Glomerular visceral epithelial cell (primary cell): ENCODE results near the gene ZNF346.

Experiments used
- DNase-seq: peaks from one replicate; pipeline ENCODE4 v3.0.0-alpha.2; 2016; ENCODE audit errors: extremely low spot score

Gene ZNF346

DNA sequence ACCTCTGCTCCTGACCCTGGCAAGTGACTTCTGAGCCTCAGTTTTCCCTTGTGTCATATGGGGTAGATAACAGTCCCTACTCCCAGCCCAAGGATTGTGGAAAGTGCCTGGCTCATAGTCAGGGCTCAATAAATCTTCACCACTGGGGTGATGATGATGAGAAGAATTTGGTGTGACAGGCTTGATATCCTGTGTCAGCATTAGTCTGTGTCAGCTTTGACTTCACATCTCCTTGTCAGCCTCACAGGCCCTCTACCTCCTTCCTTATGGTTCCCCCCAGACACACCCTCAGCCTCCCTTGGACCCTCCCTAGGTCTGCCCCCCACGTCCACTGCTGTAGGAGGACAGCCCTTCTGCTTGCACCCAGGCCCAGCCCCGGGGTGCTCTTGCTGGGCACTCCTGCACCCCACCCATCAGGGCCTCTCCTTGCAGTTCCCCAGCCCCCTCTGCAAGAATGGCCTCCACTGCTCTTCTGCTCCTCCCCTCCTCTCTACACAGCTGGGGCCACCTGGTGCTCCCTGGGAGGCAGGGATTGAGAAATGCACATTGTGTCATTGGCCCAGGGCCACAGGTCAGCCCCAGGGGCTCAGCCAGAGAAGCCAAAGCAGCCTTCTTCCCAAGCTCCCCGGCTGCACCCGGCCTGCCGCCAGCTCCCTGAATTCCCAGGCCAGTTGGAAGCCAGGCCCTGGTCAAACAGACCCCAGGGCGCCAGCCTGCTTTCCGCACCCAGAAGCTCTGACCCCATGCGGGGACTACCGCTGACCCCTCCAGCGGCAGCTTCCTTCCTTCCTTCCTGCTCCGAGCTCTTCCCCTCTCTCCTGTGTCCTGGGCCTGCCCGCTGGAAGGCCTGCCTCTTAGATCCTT lies 72.0 kb downstream of the ZNF346 start:
- peak; percentile 59 for DNase-seq

DNA sequence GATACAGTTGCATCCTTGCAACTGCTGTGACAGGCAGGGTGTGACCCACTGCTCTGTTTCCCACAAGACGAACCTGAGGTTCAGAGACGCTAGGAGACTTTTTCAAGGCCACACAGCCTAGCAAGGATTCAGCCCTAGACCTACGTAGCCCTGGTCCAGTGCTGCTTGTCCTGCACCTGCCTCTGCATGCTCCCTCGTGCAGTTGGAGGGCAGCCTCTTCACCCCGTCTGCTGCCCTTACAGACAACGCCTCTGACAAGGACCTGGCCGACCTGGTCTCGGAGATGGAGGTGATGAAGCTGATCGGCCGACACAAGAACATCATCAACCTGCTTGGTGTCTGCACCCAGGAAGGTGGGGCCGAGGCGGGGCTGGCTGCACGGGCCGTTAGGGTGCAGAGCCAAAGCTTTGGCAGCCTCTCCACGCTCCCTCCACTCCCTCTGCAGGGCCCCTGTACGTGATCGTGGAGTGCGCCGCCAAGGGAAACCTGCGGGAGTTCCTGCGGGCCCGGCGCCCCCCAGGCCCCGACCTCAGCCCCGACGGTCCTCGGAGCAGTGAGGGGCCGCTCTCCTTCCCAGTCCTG lies 72.7 kb downstream of the ZNF346 start:
- DNase-seq: no peak

DNA sequence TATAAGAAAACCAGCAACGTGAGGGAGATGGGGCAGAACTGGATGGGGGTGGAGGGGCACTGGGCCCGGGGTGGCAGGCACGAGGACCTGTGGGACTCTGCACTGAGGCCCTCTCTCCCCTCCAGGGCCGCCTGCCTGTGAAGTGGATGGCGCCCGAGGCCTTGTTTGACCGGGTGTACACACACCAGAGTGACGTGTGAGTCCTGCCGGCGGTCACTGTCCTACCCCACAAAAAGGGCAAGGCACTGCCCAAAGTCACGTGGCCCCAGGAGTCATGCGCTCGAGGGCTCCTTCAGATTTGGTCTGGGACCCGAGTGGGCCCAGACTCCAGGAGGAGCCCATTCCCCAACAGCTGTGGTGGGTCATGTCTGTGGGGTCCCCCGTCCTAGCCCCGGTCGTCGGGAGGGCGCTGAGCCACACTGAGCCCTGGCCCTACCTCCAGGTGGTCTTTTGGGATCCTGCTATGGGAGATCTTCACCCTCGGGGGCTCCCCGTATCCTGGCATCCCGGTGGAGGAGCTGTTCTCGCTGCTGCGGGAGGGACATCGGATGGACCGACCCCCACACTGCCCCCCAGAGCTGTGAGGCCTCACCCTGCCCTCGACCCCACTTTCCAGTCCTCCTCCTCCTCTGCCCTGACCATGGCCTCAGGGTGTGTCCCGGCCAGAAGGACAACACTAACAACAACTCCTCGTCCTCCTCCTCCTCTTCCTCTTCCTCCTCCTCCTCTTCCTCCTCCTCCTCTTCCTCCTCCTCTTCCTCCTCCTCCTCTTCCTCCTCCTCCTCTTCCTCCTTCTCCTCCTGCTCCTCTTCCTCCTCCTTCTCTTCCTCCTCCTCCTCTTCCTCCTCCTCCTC lies 73.9 kb downstream of the ZNF346 start:
- DNase-seq: no peak

DNA sequence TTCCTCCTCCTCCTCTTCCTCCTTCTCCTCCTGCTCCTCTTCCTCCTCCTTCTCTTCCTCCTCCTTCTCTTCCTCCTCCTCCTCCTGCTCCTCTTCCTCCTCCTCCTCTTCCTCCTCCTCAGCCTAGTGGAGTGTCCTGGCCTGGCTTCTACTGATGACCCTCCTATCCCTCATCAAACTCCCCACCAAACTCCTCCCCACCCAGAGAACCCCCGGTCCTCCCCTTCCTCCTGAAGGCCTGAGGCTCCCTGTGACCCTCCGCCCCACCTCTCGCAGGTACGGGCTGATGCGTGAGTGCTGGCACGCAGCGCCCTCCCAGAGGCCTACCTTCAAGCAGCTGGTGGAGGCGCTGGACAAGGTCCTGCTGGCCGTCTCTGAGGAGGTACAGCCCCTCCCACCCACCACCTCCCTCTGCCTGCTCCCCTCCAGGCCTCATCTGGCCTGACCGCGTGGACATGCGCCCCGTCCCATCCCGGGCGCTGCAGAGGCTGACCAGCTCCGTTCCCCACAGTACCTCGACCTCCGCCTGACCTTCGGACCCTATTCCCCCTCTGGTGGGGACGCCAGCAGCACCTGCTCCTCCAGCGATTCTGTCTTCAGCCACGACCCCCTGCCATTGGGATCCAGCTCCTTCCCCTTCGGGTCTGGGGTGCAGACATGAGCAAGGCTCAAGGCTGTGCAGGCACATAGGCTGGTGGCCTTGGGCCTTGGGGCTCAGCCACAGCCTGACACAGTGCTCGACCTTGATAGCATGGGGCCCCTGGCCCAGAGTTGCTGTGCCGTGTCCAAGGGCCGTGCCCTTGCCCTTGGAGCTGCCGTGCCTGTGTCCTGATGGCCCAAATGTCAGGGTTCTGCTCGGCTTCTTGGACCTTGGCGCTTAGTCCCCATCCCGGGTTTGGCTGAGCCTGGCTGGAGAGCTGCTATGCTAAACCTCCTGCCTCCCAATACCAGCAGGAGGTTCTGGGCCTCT lies 74.8 kb downstream of the ZNF346 start:
- no peak for DNase-seq

- no peak for DNase-seq
Observed at GRCh38 chr5:177098120-177098469, 75.6 kb downstream of the ZNF346 start.

DNA sequence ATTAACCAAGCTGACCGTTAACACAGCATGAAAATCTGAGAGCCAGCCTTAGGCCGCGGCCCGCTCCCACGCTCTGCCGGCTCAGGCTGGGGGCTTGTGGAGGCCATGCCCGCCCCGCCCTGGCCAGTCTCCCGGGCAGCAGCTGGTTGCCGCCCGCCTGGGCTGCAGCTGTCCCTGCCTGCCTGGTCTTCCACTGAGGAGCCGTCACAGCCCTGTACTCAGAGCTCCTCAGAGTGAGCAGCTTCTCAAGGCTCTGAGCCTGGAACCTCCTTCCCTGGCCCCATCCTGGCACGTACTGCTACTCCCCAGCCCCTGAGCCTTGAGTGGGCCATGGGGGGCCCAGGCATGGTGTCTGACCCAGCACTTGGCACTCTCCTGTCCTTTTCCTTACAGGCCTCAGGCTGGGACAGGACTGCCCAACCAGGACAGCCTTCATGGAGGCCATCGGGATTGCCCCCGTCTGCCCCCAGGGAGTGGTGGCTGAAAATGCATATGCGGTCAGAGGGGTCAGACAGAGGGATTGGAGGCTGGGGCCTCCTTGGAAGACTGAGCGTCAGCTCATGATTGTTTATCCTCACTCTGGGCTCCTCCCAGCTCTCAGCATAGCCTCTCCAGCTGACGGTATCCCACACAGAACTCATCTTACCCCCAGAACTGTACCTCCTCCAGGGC lies 76.1 kb downstream of the ZNF346 start:
- DNase-seq: no peak

DNA sequence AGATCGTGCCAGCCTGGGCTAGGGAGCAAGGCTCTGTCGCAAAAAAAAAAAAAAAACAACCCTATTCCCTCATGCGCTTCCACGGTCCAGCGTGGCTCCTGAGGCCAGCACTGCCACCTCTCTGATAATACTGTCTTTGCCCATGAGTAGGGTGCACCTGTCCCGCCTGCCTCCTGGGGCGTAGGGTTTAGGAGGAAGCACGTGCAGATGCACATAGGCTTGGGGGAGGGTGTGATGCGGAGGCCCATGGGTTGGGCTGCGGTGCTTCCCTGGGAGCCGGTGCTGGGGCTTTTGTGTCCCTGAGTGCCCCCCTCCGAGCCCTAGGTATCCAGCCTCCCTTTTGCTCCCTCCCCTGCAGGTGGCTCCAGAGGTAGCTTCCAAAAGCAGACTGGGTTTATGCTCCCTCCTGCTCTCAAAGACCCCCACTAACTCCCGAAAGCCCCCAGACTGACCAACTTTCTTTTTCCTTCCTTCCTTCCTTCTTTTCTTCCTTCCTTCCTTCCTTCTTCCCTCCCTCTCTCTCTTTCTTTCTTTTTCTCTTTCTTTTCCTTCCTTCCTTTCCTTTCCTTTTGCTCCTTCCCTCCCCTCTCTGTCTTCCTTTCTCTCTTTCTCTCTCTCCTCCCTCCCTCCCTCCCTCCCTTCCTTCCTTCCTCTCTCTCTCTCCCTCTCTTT lies 77.1 kb downstream of the ZNF346 start:
- no peak for DNase-seq

GRCh38 chr5:177100714-177101121 lies 78.2 kb downstream of the ZNF346 start:
- DNase-seq: peak; percentile 25

GRCh38 chr5:177103523-177104253 lies 81.2 kb downstream of the ZNF346 start:
- no peak for DNase-seq

- DNase-seq: no peak
Observed at GRCh38 chr5:177105691-177106476, 83.4 kb downstream of the ZNF346 start.

- DNase-seq: no peak
Observed at GRCh38 chr5:177107159-177107558, 84.7 kb downstream of the ZNF346 start.

DNA sequence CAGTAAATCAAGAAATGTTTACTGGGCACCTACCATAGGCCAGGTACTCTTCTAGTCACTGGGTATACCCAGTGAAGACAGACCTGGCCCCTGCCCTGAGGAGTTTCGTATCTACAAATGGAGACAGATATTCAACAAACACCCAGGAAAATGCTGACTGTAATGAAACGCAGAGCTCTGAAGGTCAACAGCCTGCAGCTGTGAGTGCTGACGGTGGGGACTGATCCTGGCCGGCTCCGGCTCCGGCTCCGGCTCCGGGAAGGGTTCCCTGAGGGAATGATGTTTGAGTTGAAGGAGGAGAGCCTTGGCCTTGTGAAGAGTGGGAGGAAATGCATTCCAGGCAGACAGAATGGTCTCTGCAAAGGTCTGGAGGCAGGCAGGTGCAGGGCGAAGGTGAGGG lies 87.3 kb downstream of the ZNF346 start:
- DNase-seq: no peak

- peak; percentile 67 for DNase-seq
Observed at GRCh38 chr5:177111720-177112394, 89.4 kb downstream of the ZNF346 start.

- no peak for DNase-seq
Observed at GRCh38 chr5:177112589-177113220, 90.2 kb downstream of the ZNF346 start.

DNA sequence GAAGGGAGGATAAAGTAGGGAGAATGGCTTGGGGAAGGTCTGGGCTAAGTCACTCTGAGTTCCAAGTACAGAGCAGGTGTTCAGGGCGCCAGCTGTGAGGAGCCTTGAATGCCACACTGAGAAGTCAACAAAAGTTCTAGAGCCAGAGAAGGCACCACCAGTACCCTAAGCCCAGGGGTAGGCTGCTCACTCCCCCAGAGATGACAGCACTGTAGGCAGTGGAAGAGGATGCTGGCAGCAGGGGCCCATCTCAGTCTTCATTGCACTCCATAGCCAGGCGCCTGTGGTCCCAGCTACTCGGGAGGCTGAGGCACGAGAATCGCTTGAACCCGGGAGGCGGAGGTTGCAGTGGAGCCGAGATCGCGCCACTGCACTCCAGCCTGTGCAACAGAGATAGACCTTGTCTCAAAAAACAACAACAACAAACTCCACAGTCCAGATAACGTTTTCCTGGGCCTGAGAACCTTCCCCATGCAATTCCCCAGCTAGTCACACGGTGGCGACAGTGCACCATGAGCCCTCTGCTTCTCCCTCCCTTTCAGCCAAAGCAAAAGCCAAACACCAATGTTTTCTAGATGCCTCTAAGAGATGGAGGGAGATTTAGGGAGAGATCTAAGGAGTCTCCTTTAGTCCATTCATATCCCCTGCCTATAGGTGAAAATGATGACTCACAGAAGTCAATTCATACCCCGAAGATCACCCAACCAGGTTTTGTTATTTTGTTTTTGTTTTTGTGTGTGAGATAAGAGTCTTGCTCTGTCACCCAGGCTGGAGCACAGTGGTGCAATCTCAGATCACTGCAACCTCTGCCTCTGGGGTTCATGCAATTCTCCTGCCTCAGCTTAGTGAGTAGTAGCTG lies 91.3 kb downstream of the ZNF346 start:
- peak; percentile 81 for DNase-seq

- no peak for DNase-seq
Observed at GRCh38 chr5:177116631-177117373, 94.3 kb downstream of the ZNF346 start.
